IPS DF 6.9 (cell line): Measurements from ENCODE around the gene SOST.

Experiments used
- DNase-seq: peaks from one replicate; pipeline ENCODE4 v3.0.0-alpha.2; 2013; ENCODE audit warnings: low read depth, low spot score
- H3K27ac ChIP-seq: one replicate; pipeline ENCODE4 v1.5.1; 2013; ENCODE audit warnings: low read length, control low read depth
- H3K27me3 ChIP-seq: 2 replicates; pipeline ENCODE4 v1.6.1; 2013; ENCODE audit warnings: mild to moderate bottlenecking, low read length; ENCODE audit not compliant: control insufficient read depth, insufficient read depth
- H3K36me3 ChIP-seq: 2 replicates; pipeline ENCODE4 v1.6.1; 2013; ENCODE audit warnings: low read length; ENCODE audit not compliant: control insufficient read depth, insufficient read depth
- H3K4me1 ChIP-seq: 2 replicates; pipeline ENCODE4 v1.6.1; 2013; ENCODE audit warnings: low read length; ENCODE audit not compliant: control insufficient read depth, insufficient read depth
- H3K4me3 ChIP-seq: 2 replicates; pipeline ENCODE4 v1.5.1; 2013; ENCODE audit warnings: mild to moderate bottlenecking, low read length
- H3K9me3 ChIP-seq: 2 replicates; pipeline ENCODE4 v1.6.1; 2013; ENCODE audit warnings: low read length, inconsistent platforms; ENCODE audit not compliant: control insufficient read depth, insufficient read depth
- WGBS: extraction: QIAGEN DNeasy Blood & Tissue Kit; methylation state at CpG from one replicate; pipeline ENCODE4 v1.1.7; 2013; ENCODE audit warnings: mixed read lengths, missing lambda C conversion rate; ENCODE audit not compliant: insufficient read length, insufficient coverage; 5-methylcytosine and 5-hydroxymethylcytosine counted together

Gene SOST

GRCh38 chr17:43712397-43712796, 46.2 kb downstream of the SOST start:
- no CpG with 5 or more reads among the region's 6 CpGs for WGBS
- H3K9me3 ChIP-seq = no peaks in the 10 kb centered on the region
- no peak overlapping the region for H3K4me3 ChIP-seq
- DNase-seq = no peak
- H3K27ac ChIP-seq = no peak overlapping the region
- H3K4me1 ChIP-seq = no peaks in the 10 kb centered on the region
- H3K27me3 ChIP-seq = peaks cover 10% of the 10 kb centered on the region; the same call in 1 of the 2 replicates
- no peaks in the 10 kb centered on the region for H3K36me3 ChIP-seq

GRCh38 chr17:43710101-43710500, 48.5 kb downstream of the SOST start:
- Histone ChIP-seq H3K4me1 (no peaks in the 10 kb centered on the region), H3K9me3 (no peaks in the 10 kb centered on the region), H3K36me3 (no peaks in the 10 kb centered on the region), H3K4me3 (no peak overlapping the region), H3K27me3 (peaks cover 10% of the 10 kb centered on the region; the same call in 1 of the 2 replicates), H3K27ac (no peak overlapping the region)
- WGBS = no CpG with 5 or more reads among the region's 6 CpGs
- no peak for DNase-seq

- DNase-seq = no peak
- no CpG with 5 or more reads among the region's 4 CpGs for WGBS
- Histone ChIP-seq H3K27ac (no peak overlapping the region), H3K9me3 (no peaks in the 10 kb centered on the region), H3K27me3 (peaks cover 5% of the 10 kb centered on the region; the same call in 1 of the 2 replicates), H3K4me1 (peaks cover 3% of the 10 kb centered on the region; the same call in 1 of the 2 replicates), H3K4me3 (no peak overlapping the region), H3K36me3 (no peaks in the 10 kb centered on the region)
Measured at GRCh38 chr17:43709210-43709609, 49.4 kb downstream of the SOST start.

- Histone ChIP-seq H3K4me1 (peaks cover 3% of the 10 kb centered on the region; the same call in 1 of the 2 replicates), H3K36me3 (no peaks in the 10 kb centered on the region), H3K27ac (no peak overlapping the region), H3K27me3 (no peaks in the 10 kb centered on the region), H3K9me3 (no peaks in the 10 kb centered on the region), H3K4me3 (no peak overlapping the region)
- no CpG with 5 or more reads among the region's 5 CpGs for WGBS
- DNase-seq = no peak
Measured at GRCh38 chr17:43707184-43707583, 51.4 kb downstream of the SOST start.

- Histone ChIP-seq H3K9me3 (no peaks in the 10 kb centered on the region), H3K4me1 (peaks cover 3% of the 10 kb centered on the region; the same call in 1 of the 2 replicates), H3K4me3 (no peak overlapping the region), H3K27me3 (no peaks in the 10 kb centered on the region), H3K36me3 (no peaks in the 10 kb centered on the region), H3K27ac (no peak overlapping the region)
- WGBS = no CpG with 5 or more reads among the region's 5 CpGs
- DNase-seq = no peak
Measured at GRCh38 chr17:43706235-43706634, 52.4 kb downstream of the SOST start.
